Ascending aorta (tissue), 2 donors: ENCODE measurements around the gene CYP1A2. TPM values are rescaled to one million over a fixed set of nuclear protein-coding genes. Genes with fewer than 3 reads are reported as not detected.

Source experiments
- DNase-seq, 2 donors: peaks; one replicate each; pipeline ENCODE4 v3.0.0-alpha.2; 2019; ENCODE audit warnings: low spot score in 2 of 2
- H3K27ac ChIP-seq, 2 donors: fragments of 200-600 bp; sonication (generic); one replicate each; pipeline ENCODE4 v1.5.1; 2016 to 2017; ENCODE audit warnings: mild to moderate bottlenecking in 1 of 2
- H3K27me3 ChIP-seq: fragments of 200-600 bp; sonication (generic); one replicate; pipeline ENCODE4 v1.5.1; 2017
- H3K36me3 ChIP-seq, 2 donors: fragments of 200-600 bp; sonication (generic); one replicate each; pipeline ENCODE4 v1.5.1; 2016
- H3K4me1 ChIP-seq, 2 donors: fragments of 200-600 bp; sonication (generic); one replicate each; pipeline ENCODE4 v1.5.1; 2016 to 2017; ENCODE audit warnings: mild to moderate bottlenecking in 1 of 2
- H3K4me3 ChIP-seq, 2 donors: fragments of 200-600 bp; sonication (generic); one replicate each; pipeline ENCODE4 v1.5.1; 2016 to 2017; ENCODE audit warnings: mild to moderate bottlenecking in 1 of 2
- H3K9me3 ChIP-seq, 2 donors: fragments of 200-600 bp; sonication (generic); one replicate each; pipeline ENCODE4 v1.5.1; 2016
- intact Hi-C: fragments of 100-400 bp; cut with DNase I; formaldehyde crosslinking; loops from one replicate; pipeline ENCODE4 v1.15.1; 2023
- total RNA-seq: library from RNA; depleted of rRNA; stranded (reverse); fragments of >200 nt; gene quantifications from one replicate; pipeline ENCODE4 v1.1.0, GENCODE V29; 2016
- TF ChIP-seq, protein P1 (sequence below), 3 experiments: fragments of 200-600 bp in 2 of 3; fragments of 450-650 bp in 1 of 3; sonication (generic) in 2 of 3; IDR thresholded peaks; one replicate each; pipeline ENCODE4 v1.5.1; 2016 to 2019; ENCODE audit warnings: antibody characterized with exemption in 3 of 3, mild to moderate bottlenecking in 1 of 3, moderate library complexity in 1 of 3

Gene CYP1A2
- total RNA-seq, 1 donor from 2014 or later: not detected

DNA sequence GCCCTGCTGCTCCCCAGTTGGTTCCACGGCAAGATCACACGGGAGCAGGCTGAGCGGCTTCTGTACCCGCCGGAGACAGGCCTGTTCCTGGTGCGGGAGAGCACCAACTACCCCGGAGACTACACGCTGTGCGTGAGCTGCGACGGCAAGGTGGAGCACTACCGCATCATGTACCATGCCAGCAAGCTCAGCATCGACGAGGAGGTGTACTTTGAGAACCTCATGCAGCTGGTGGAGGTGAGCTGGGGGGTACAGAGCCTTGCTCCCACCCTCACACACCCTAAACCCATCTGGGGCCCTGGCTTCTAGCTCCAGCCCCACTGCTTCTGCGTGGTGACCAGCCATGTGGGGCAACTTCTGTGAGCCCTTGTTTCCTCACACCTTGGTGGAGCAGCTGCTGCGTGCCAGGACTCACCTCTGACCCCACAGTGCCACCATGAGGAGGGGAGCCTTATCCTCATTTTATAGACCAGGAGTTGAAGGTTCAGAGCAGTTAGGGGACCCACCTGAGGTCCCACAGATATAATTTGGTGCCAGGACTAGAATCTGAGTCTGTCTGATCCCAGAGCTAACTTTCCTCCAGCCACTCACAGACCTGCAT, 50.7 kb downstream of the CYP1A2 start:
- Histone ChIP-seq H3K27ac (no peak overlapping the region), H3K4me3 (no peak overlapping the region), H3K4me1 (no peaks in the 10 kb centered on the region), H3K27me3 (no peaks in the 10 kb centered on the region), H3K9me3 (no peaks in the 10 kb centered on the region), H3K36me3 (peaks cover 39 to 49% of the 10 kb centered on the region in 2 donors)
- TF ChIP-seq, protein P1, sequence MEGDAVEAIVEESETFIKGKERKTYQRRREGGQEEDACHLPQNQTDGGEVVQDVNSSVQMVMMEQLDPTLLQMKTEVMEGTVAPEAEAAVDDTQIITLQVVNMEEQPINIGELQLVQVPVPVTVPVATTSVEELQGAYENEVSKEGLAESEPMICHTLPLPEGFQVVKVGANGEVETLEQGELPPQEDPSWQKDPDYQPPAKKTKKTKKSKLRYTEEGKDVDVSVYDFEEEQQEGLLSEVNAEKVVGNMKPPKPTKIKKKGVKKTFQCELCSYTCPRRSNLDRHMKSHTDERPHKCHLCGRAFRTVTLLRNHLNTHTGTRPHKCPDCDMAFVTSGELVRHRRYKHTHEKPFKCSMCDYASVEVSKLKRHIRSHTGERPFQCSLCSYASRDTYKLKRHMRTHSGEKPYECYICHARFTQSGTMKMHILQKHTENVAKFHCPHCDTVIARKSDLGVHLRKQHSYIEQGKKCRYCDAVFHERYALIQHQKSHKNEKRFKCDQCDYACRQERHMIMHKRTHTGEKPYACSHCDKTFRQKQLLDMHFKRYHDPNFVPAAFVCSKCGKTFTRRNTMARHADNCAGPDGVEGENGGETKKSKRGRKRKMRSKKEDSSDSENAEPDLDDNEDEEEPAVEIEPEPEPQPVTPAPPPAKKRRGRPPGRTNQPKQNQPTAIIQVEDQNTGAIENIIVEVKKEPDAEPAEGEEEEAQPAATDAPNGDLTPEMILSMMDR (IDR thresholded peaks at IDR 0.05): no peak
- no peak for DNase-seq
- intact Hi-C loops: no loop called here

DNA sequence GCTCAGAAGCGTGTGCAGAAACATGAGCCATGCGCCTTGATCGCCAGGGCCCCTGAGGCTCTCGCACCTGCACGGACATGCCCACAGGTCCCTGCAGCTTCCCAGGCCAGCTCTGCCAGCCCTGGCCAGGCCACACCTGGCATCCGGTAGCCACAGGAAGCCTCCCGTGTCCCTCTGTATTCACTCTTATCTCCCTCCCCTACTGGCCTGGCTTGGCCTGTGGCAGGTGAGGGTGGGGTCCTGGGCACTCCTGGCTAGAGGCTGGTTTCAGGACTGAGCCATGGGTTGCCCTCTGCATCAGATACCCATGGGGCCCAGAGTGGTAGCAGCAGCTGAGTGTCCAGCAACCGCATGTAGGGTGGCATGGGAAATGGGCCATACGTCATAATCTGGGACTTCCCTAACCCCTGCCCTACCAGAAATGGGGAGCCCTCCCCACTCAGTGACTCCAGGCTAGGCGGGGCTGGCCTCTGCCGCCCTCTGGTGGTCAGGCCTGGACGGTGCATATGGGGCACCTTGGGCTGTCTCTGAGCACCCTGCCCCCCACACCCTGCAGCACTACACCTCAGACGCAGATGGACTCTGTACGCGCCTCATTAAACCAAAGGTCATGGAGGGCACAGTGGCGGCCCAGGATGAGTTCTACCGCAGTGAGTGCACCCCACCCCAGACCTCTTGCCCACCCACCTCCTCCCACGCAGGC, 51.4 kb downstream of the CYP1A2 start:
- peak; percentile 55 to 89 for DNase-seq
- Histone ChIP-seq H3K4me1 (no peaks in the 10 kb centered on the region), H3K4me3 (no peak overlapping the region), H3K27me3 (no peaks in the 10 kb centered on the region), H3K9me3 (no peaks in the 10 kb centered on the region), H3K36me3 (peaks cover 39 to 49% of the 10 kb centered on the region in 2 donors), H3K27ac (no peak overlapping the region)
- TF ChIP-seq, protein P1 (IDR thresholded peaks at IDR 0.05): peak; percentile 93 to 97 (median 95)
- intact Hi-C loops: loop anchor here (1.0 kb wide), 2 partner anchors 18 to 29 kb away; partner anchors contain the start of gene CSK

DNA sequence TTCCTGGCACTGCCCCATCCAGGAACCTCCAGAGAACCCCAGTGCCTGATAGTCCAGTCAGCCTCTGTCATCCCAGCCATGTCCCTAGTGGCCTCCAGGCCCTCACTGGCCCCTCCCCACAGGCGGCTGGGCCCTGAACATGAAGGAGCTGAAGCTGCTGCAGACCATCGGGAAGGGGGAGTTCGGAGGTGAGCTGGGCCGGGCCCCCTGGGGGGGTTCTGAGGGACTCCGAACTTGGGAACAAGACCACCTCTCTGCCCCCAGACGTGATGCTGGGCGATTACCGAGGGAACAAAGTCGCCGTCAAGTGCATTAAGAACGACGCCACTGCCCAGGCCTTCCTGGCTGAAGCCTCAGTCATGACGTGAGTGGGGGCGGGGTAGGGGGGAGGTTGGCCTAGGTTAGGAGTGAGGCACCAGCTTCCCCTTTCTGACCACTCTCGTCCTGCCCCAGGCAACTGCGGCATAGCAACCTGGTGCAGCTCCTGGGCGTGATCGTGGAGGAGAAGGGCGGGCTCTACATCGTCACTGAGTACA, 52.0 kb downstream of the CYP1A2 start:
- no peaks in the 10 kb centered on the region for H3K27me3 ChIP-seq
- H3K27ac ChIP-seq: no peak overlapping the region
- H3K36me3 ChIP-seq: peaks cover 39 to 49% of the 10 kb centered on the region in 2 donors
- H3K4me3 ChIP-seq: no peak overlapping the region
- TF ChIP-seq, protein P1 (IDR thresholded peaks at IDR 0.05): no peak
- intact Hi-C loops: loop anchor here (1.0 kb wide), 2 partner anchors 18 to 29 kb away; partner anchors contain the start of gene CSK
- DNase-seq: no peak
- H3K4me1 ChIP-seq: no peaks in the 10 kb centered on the region
- H3K9me3 ChIP-seq: no peaks in the 10 kb centered on the region

DNA sequence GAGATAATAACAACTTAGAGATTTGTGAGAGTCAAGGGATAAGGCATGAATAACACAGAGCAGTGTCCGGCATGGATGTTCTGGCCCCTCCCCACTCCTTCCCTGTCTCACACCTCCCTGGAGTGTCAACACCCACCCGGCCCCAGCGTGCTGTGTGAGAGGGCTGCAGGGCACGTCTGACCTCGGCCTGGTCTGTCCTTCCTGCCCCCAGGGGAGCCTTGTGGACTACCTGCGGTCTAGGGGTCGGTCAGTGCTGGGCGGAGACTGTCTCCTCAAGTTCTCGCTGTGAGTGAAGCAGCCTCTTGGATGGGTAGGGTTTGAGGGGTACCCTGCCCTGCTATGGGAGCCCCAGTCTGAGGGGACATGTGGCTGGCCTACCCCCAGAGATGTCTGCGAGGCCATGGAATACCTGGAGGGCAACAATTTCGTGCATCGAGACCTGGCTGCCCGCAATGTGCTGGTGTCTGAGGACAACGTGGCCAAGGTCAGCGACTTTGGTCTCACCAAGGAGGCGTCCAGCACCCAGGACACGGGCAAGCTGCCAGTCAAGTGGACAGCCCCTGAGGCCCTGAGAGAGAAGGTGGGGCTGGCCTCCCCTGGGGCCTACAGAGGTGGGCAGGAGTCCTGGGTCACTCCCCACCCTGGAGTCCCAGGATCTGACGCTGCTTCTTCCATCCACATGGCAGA, 52.8 kb downstream of the CYP1A2 start:
- H3K9me3 ChIP-seq: no peaks in the 10 kb centered on the region
- H3K4me3 ChIP-seq: no peak overlapping the region
- no peaks in the 10 kb centered on the region for H3K27me3 ChIP-seq
- no peaks in the 10 kb centered on the region for H3K4me1 ChIP-seq
- TF ChIP-seq, protein P1 (IDR thresholded peaks at IDR 0.05): no peak
- H3K36me3 ChIP-seq: peaks cover 39 to 49% of the 10 kb centered on the region in 2 donors
- DNase-seq: no peak
- intact Hi-C loops: no loop called here
- no peak overlapping the region for H3K27ac ChIP-seq

DNA sequence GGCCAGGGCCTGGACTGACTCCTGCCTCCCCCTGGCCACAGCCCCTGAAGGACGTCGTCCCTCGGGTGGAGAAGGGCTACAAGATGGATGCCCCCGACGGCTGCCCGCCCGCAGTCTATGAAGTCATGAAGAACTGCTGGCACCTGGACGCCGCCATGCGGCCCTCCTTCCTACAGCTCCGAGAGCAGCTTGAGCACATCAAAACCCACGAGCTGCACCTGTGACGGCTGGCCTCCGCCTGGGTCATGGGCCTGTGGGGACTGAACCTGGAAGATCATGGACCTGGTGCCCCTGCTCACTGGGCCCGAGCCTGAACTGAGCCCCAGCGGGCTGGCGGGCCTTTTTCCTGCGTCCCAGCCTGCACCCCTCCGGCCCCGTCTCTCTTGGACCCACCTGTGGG, 53.6 kb downstream of the CYP1A2 start:
- TF ChIP-seq, protein P1 (IDR thresholded peaks at IDR 0.05): no peak
- Histone ChIP-seq H3K27ac (no peak overlapping the region), H3K27me3 (no peaks in the 10 kb centered on the region)

More for the DNA sequence above, 53.6 kb downstream of the CYP1A2 start:
- Histone ChIP-seq H3K4me3 (no peak overlapping the region), H3K36me3 (peaks cover 39 to 49% of the 10 kb centered on the region in 2 donors), H3K4me1 (no peaks in the 10 kb centered on the region), H3K9me3 (no peaks in the 10 kb centered on the region)
- DNase-seq: no peak
- intact Hi-C loops: no loop called here
